Psoas muscle (tissue), 8 donors: ENCODE results near the gene OBSCN. TPM values are rescaled to one million over a fixed set of nuclear protein-coding genes. Genes with fewer than 3 reads are reported as not detected.
"Not testable (repeated sequence)": the region's sequence is repeated elsewhere in the genome, so short reads cannot be mapped to it uniquely, and the experiment has no call there.

Experiments used
- ATAC-seq, 4 donors: fragments of 200-7000 bp; cut with Tn5 transposase; one replicate each; pipeline ENCODE4 v1.9.1; 2020; ENCODE audit warnings: moderate library complexity in 3 of 4, mild to moderate bottlenecking in 2 of 4
- DNase-seq, 2 donors: peaks; one replicate each; pipeline ENCODE4 v3.0.0-alpha.2; 2020
- H3K27ac ChIP-seq: fragments of 200-600 bp; one replicate; pipeline ENCODE4 v1.8.0; 2022
- H3K27me3 ChIP-seq, 3 donors: fragments of 200-600 bp in 1 of 3; one replicate each; pipeline versions ENCODE4 v1.6.1 to v1.8.0; 2013 to 2022; ENCODE audit warnings: low read length in 2 of 3, mild to moderate bottlenecking in 2 of 3, moderate library complexity in 1 of 3; ENCODE audit not compliant: insufficient read depth in 3 of 3
- H3K36me3 ChIP-seq, 2 donors: fragments of 200-600 bp in 1 of 2; one replicate each; pipeline versions ENCODE4 v1.6.1 to v1.8.0; 2013 to 2022; ENCODE audit warnings: low read depth in 1 of 2, mild to moderate bottlenecking in 1 of 2, moderate library complexity in 1 of 2; ENCODE audit not compliant: insufficient read depth in 1 of 2
- H3K4me1 ChIP-seq: fragments of 200-600 bp; one replicate; pipeline ENCODE4 v1.8.0; 2022
- H3K4me3 ChIP-seq: fragments of 200-600 bp; one replicate; pipeline ENCODE4 v1.8.0; 2022; ENCODE audit warnings: mild to moderate bottlenecking
- H3K9me3 ChIP-seq: fragments of 200-600 bp; one replicate; pipeline ENCODE4 v1.8.0; 2022
- CTCF ChIP-seq: fragments of 200-600 bp; IDR thresholded peaks from one replicate; pipeline ENCODE4 v1.8.0; 2022; ENCODE audit warnings: antibody characterized with exemption
- WGBS, 3 donors: extraction: QIAGEN DNeasy Blood & Tissue Kit; methylation state at CpG; one replicate each; pipeline versions ENCODE4 v1.1.6 to v1.1.7; 2013; 5-methylcytosine and 5-hydroxymethylcytosine counted together
- intact Hi-C, 2 donors: fragments of 100-400 bp; cut with DNase I; formaldehyde crosslinking; loops; one replicate each; pipeline versions ENCODE4 v1.11.0 to v1.14.2; 2022
- polyA plus RNA-seq, 3 donors: library from polyadenylated mRNA; stranded (reverse); fragments of 200-250 nt; gene quantifications; one replicate each; pipeline ENCODE4 v1.2.3, GENCODE V29; 2013
- total RNA-seq, 4 donors: library from RNA; stranded (reverse); fragmentation: NEBNext Ultra II Directional in 2 of 4; extraction: Animal tissue kit (Norgen Biotek cat#: 25700) in 2 of 4; gene quantifications; one replicate each; pipeline versions ENCODE4 v1.2.1 to v1.2.4, GENCODE V29; 2021 to 2023
- donor health status: healthy with polysubstance abuse.
- donor health status: DM: no; HTN: no; CAD: no; lungs with moderate emphysema.
- donor health status: Bipolar disorder and iron deficiency.
- donor health status: healthy.
- donor health status: DM: yes; HTN: yes; CAD: no.
- donor health status: DM: no; HTN: no; CAD: no.
- donor health status: DM: no; HTN: no; CAD: no.
- donor health status: DM: yes; HTN: yes; CAD: no.

Gene OBSCN
- total and polyA plus RNA-seq, 7 donors: 397 to 1,869 (median 1,061) TPM

- peak in 2 of 4 donors; percentile 5 for ATAC-seq
- H3K9me3 ChIP-seq: no peaks in the 10 kb centered on the region
- WGBS, 3 donors: 71 to 86% (median 75%) methylated on average over 7 of the region's 7 CpGs
Measured at GRCh38 chr1:228243093-228243492, 35.2 kb downstream of the OBSCN start.

GRCh38 chr1:228243989-228244388 is 36.1 kb downstream of the OBSCN start:
- H3K27ac ChIP-seq, H3K4me3 ChIP-seq, ATAC-seq, H3K9me3 ChIP-seq, DNase-seq, intact Hi-C loops, H3K27me3 ChIP-seq: not testable (repeated sequence)
- peaks cover 23 to 98% of the 10 kb centered on the region in 2 donors for H3K36me3 ChIP-seq
- peaks cover 36% of the 10 kb centered on the region for H3K4me1 ChIP-seq
- WGBS, 3 donors: 70 to 88% (median 87%) methylated on average over 5 of the region's 5 CpGs

More at GRCh38 chr1:228243093-228243492, 35.2 kb downstream of the OBSCN start:
- H3K4me1 ChIP-seq: peaks cover 43% of the 10 kb centered on the region
- no peak for DNase-seq
- H3K27ac ChIP-seq: no peak overlapping the region
- no peak overlapping the region for H3K4me3 ChIP-seq
- H3K27me3 ChIP-seq: no peaks in the 10 kb centered on the region
- intact Hi-C loops: no loop called here
- peaks cover 24 to 98% of the 10 kb centered on the region in 2 donors for H3K36me3 ChIP-seq
- no peak for TF ChIP-seq CTCF

GRCh38 chr1:228245111-228245510 is 37.3 kb downstream of the OBSCN start:
- no peak for TF ChIP-seq CTCF
- DNase-seq (no peak), ATAC-seq (no peak)
- H3K36me3 ChIP-seq: peaks cover 21 to 100% of the 10 kb centered on the region in 2 donors
- H3K4me1 ChIP-seq: peaks cover 30% of the 10 kb centered on the region
- H3K27ac ChIP-seq: no peak overlapping the region
- H3K9me3 ChIP-seq: no peaks in the 10 kb centered on the region
- no peaks in the 10 kb centered on the region for H3K27me3 ChIP-seq
- no peak overlapping the region for H3K4me3 ChIP-seq
- intact Hi-C loops: no loop called here
- 81 to 89% (median 88%) methylated on average over 3 of the region's 3 CpGs for WGBS, 3 donors

GRCh38 chr1:228246216-228246900 is 38.5 kb downstream of the OBSCN start:
- H3K36me3 ChIP-seq: peaks cover 21 to 100% of the 10 kb centered on the region in 2 donors
- H3K4me3 ChIP-seq: no peak overlapping the region
- 92 to 95% (median 94%) methylated on average over 8 of the region's 8 CpGs for WGBS, 3 donors
- no peaks in the 10 kb centered on the region for H3K27me3 ChIP-seq
- intact Hi-C loops: no loop called here
- H3K4me1 ChIP-seq: peaks cover 29% of the 10 kb centered on the region
- H3K27ac ChIP-seq: no peak overlapping the region
- no peaks in the 10 kb centered on the region for H3K9me3 ChIP-seq
- DNase-seq (no peak), ATAC-seq (peak in 2 of 4 donors; percentile 3 to 8)
- TF ChIP-seq CTCF: no peak

GRCh38 chr1:228249513-228250305 is 41.9 kb downstream of the OBSCN start:
- no peaks in the 10 kb centered on the region for H3K27me3 ChIP-seq
- peaks cover 15 to 88% of the 10 kb centered on the region in 2 donors for H3K36me3 ChIP-seq
- TF ChIP-seq CTCF: no peak
- H3K4me1 ChIP-seq: peaks cover 35% of the 10 kb centered on the region
- 93 to 94% (median 93%) methylated on average over 24 of the region's 24 CpGs for WGBS, 3 donors
- H3K4me3 ChIP-seq: no peak overlapping the region
- H3K9me3 ChIP-seq: no peaks in the 10 kb centered on the region
- peak; percentile 4 to 27 (median 19) for ATAC-seq
- no peak for DNase-seq
- intact Hi-C loops: no loop called here
- H3K27ac ChIP-seq: no peak overlapping the region

- peak in 3 of 4 donors; percentile 37 to 59 (median 53) for ATAC-seq
- H3K9me3 ChIP-seq, H3K27me3 ChIP-seq, intact Hi-C loops, H3K4me3 ChIP-seq: not testable (repeated sequence)
- peak overlapping the region; percentile 53 for H3K27ac ChIP-seq
- WGBS, 3 donors: 15 to 36% (median 19%) methylated on average over 1 of the region's 1 CpG
- DNase-seq: peak; percentile 39 to 84
- peaks cover 10 to 86% of the 10 kb centered on the region in 2 donors for H3K36me3 ChIP-seq
- H3K4me1 ChIP-seq: peaks cover 22% of the 10 kb centered on the region
Measured at GRCh38 chr1:228252476-228252875, 44.6 kb downstream of the OBSCN start.
